Transverse colon (tissue), 4 donors: ENCODE data around the gene BCL6.

Experiments used
- EP300 ChIP-seq: sonication (generic); formaldehyde crosslinking; IDR thresholded peaks from one replicate; pipeline ENCODE4 v1.6.1; 2017; ENCODE audit warnings: antibody characterized with exemption, low read depth
- POLR2A ChIP-seq: fragments of 450-650 bp; IDR thresholded peaks from one replicate; pipeline ENCODE4 v1.6.1; 2016; ENCODE audit warnings: antibody characterized with exemption, mild to moderate bottlenecking, moderate library complexity
- POLR2AphosphoS5 ChIP-seq, 3 donors: sonication (generic); formaldehyde crosslinking; IDR thresholded peaks; one replicate each; pipeline ENCODE4 v1.6.1; 2016; ENCODE audit warnings: antibody characterized with exemption in 3 of 3
- TF ChIP-seq, protein P1 (sequence below), 5 experiments: fragments of 200-600 bp in 3 of 5; fragments of 450-650 bp in 2 of 5; sonication (generic) in 3 of 5; IDR thresholded peaks; 1 replicate in 2 of 5; 2 replicates in 3 of 5; pipeline ENCODE4 v1.5.1; 2016 to 2017; ENCODE audit warnings: antibody characterized with exemption in 5 of 5, inconsistent platforms in 3 of 5, mild to moderate bottlenecking in 2 of 5, moderate library complexity in 1 of 5

DNA sequence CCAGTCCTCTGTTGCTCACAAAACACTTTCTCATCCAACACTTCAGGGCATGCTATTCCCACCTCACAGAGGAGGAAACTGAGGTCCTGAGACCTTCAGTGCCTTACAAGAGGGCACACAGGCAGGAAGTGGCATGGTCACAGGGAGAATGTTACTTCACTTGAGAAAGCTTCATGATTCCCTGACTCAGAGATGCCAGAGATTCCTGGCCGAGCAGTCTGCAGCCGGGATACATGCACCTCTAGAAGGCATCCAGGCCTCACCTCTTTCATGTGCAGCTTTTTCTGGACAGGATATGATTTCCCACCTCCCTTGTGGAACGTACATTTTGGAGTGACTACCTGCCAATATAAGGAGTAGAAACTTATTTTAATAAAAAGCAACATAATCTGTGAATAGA, 72.3 kb downstream of the BCL6 start:
- TF ChIP-seq, protein P1, sequence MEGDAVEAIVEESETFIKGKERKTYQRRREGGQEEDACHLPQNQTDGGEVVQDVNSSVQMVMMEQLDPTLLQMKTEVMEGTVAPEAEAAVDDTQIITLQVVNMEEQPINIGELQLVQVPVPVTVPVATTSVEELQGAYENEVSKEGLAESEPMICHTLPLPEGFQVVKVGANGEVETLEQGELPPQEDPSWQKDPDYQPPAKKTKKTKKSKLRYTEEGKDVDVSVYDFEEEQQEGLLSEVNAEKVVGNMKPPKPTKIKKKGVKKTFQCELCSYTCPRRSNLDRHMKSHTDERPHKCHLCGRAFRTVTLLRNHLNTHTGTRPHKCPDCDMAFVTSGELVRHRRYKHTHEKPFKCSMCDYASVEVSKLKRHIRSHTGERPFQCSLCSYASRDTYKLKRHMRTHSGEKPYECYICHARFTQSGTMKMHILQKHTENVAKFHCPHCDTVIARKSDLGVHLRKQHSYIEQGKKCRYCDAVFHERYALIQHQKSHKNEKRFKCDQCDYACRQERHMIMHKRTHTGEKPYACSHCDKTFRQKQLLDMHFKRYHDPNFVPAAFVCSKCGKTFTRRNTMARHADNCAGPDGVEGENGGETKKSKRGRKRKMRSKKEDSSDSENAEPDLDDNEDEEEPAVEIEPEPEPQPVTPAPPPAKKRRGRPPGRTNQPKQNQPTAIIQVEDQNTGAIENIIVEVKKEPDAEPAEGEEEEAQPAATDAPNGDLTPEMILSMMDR (IDR thresholded peaks at IDR 0.05): no peak
- TF ChIP-seq POLR2AphosphoS5 (IDR thresholded peaks at IDR 0.05) (no peak), POLR2A (no peak), EP300 (no peak)
